Measurements from ENCODE around the gene VPS54.
A peak's percentile ranks its signal among the peaks of the same experiment; 100 is the strongest.

Gene VPS54

DNA sequence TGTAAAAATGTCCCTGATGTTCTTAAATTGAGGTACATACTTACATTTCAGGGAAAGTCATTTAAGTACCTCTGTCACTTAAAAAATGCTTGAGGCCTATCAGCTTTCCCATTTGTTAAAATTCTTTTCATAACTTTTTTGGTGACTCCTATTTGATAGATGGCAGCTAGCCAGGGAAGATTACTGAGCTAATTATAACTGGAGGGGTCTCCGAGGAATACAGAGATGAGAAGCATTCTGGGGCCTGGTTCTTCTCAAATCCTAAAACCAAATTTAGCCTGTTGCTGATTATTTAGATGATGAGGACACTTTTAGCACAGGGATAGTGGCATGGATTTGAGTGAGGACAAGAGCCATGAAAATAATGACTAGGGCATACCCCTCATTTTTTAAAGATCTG is 172.7 kb downstream of the VPS54 start:
- no peak overlapping the region for H3K4me3 ChIP-seq (ENCODE audit: low read length)
- no peak for DNase-seq (ENCODE audit: low read depth)
- TF ChIP-seq, protein P1, sequence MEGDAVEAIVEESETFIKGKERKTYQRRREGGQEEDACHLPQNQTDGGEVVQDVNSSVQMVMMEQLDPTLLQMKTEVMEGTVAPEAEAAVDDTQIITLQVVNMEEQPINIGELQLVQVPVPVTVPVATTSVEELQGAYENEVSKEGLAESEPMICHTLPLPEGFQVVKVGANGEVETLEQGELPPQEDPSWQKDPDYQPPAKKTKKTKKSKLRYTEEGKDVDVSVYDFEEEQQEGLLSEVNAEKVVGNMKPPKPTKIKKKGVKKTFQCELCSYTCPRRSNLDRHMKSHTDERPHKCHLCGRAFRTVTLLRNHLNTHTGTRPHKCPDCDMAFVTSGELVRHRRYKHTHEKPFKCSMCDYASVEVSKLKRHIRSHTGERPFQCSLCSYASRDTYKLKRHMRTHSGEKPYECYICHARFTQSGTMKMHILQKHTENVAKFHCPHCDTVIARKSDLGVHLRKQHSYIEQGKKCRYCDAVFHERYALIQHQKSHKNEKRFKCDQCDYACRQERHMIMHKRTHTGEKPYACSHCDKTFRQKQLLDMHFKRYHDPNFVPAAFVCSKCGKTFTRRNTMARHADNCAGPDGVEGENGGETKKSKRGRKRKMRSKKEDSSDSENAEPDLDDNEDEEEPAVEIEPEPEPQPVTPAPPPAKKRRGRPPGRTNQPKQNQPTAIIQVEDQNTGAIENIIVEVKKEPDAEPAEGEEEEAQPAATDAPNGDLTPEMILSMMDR (conservative IDR thresholded peaks at IDR 0.05; ENCODE audit: low read depth, low read length) = no peak

DNA sequence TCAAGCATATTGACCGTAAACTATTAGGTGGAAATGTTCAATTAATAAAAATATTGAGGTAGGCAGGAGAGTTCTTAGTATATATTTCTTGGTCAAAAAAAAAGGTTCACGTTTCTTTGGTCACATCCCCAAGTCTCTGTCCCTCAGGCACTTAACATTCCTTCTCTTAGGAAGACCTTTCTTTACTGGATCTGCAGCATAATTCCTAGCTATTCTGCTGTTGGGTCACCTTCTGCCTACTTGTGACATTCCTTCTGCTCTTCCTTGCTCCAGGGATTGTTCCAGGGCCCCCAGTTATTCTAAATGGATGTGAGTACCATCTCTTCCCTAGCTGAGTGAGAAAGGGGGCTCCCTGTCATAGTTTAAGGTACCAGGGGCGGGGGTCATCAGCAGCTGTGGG is 173.4 kb downstream of the VPS54 start:
- TF ChIP-seq, protein P1 (conservative IDR thresholded peaks at IDR 0.05; ENCODE audit: low read depth, low read length) = no peak
- H3K4me3 ChIP-seq (ENCODE audit: low read length) = no peak overlapping the region
- no peak for DNase-seq (ENCODE audit: low read depth)

DNA sequence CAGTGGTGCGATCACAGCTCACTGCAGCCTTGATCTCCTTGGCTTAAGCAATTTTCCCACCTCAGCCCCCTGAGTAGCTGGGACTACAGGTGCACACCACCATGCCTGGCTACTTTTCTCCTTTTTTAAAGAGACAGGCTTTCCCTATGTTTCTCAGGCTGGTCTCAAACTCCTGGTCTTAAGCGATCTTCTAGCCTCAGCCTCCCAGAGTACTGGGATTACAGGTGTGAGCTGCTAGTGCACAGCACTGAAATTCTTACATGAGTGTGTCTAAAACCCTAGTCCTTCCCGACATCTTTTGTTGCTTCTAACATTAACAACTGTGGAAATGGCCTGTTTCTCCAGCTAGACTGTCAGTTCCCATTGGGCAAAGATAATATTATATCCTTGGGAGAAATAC is 174.6 kb downstream of the VPS54 start:
- no peak overlapping the region for H3K4me3 ChIP-seq (ENCODE audit: low read length)
- no peak for DNase-seq (ENCODE audit: low read depth)
- TF ChIP-seq, protein P1 (conservative IDR thresholded peaks at IDR 0.05; ENCODE audit: low read depth, low read length) = no peak

DNA sequence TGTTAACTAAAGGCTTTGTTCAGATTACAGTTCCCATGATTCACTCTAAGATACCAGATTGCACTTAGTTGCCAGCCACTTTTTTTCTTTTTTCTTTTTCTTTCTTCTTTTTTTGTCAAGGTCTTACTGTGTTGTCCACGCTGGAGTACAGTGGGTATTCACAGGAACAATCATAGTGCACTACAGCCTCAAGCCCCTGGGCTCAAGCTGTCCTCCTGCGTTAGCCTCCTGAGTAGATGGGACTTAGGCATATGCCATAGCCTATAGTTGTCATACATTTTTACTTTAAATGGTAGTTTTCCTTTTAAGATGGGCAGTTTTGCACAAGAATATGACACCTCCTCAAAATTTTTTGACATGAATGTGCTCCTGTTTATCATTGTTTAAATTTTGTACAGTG is 175.4 kb downstream of the VPS54 start:
- no peak for DNase-seq (ENCODE audit: low read depth)
- TF ChIP-seq, protein P1 (conservative IDR thresholded peaks at IDR 0.05; ENCODE audit: low read depth, low read length) = no peak
- peak overlapping the region; percentile 6 for H3K4me3 ChIP-seq (ENCODE audit: low read length)

DNA sequence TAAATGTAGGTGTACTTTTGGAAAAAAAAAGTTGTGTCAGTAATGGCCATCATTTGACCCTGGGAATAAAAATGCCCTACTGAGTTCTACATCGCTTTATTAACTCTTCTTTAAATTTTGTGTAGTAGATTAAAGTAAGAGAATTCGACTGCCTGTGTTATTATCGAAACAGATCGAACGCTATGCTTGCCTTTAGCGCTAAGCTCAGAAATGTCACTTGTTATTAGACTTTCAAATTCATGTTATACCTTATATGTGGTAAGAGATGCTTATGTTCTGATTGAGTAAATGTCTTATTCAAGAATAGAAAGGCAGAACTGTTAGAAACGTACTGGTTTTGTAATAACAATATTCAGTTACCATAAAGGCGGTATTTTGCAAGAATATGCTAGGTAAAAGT is 176.1 kb downstream of the VPS54 start:
- no peak for DNase-seq (ENCODE audit: low read depth)
- H3K4me3 ChIP-seq (ENCODE audit: low read length) = peak overlapping the region; percentile 93

DNA sequence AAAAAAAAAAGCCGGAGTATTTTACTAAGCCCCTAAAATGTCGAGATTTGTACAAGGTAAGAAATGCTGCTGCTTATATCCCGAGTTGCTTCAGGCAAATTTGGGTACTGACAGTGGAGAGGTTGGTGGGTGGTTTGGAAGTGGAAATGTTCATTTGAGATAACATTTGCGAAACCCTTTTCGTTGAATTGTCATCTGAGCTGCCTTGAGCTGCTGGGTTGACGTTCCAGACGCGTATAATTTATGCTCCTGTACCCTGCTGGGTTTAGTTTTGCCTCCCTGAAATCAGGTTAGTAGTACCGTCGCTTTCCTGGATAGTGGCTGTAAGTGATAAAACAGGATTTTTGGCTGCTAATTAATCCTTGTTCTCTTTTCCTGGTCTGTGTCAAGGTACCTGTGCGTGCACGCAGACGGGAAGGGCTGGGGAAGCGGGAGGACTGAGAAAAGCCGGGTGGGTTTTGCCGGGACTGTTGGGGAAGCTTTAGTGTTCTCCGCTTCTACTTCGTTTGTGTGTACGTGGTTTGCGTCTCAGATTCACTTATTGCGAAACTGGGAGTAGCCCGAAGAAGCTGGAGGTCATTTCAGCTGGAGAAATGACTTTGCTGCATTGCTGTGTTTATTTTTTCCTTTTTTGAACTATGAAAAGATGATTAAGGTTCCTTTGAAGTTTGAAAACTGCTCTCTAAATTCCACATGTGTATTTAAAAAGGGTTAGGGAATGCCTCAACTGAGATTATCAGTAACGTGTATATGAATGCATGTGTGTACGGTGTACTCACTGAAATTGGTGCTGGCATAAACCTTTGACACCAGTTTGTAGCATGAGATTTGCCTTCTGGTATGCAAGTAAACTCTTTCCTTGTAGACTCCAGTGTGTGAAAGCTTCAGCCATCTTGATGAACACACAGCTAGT is 176.8 kb downstream of the VPS54 start:
- TF ChIP-seq, protein P1 (conservative IDR thresholded peaks at IDR 0.05; ENCODE audit: low read depth, low read length) = no peak
- peak; percentile 11 for DNase-seq (ENCODE audit: low read depth)
- peak overlapping the region; percentile 93 for H3K4me3 ChIP-seq (ENCODE audit: low read length)

More for the DNA sequence above, 176.1 kb downstream of the VPS54 start:
- TF ChIP-seq, protein P1 (conservative IDR thresholded peaks at IDR 0.05; ENCODE audit: low read depth, low read length) = no peak
